Ishikawa (cell line): ENCODE results near the gene TPRX2.

Experiments used
- CEBPB ChIP-seq: IDR thresholded peaks from 2 replicates; pipeline ENCODE4 v1.6.1; 2012
- CREB1 ChIP-seq: IDR thresholded peaks from 2 replicates; pipeline ENCODE4 v1.6.1; 2012; ENCODE audit warnings: low read depth
- EGR1 ChIP-seq: IDR thresholded peaks from 2 replicates; pipeline ENCODE4 v1.6.1; 2012
- EP300 ChIP-seq: IDR thresholded peaks from 2 replicates; pipeline ENCODE4 v1.6.1; 2012; ENCODE audit warnings: borderline replicate concordance
- NFIC ChIP-seq: IDR thresholded peaks from 2 replicates; pipeline ENCODE4 v1.6.1; 2012
- TAF1 ChIP-seq: IDR thresholded peaks from 2 replicates; pipeline ENCODE4 v1.6.1; 2012; ENCODE audit warnings: low read depth, mild to moderate bottlenecking
- TCF12 ChIP-seq: IDR thresholded peaks from 2 replicates; pipeline ENCODE4 v1.6.1; 2012; ENCODE audit warnings: low read depth
- TEAD4 ChIP-seq: IDR thresholded peaks from 2 replicates; pipeline ENCODE4 v1.6.1; 2012
- YY1 ChIP-seq: IDR thresholded peaks from 2 replicates; pipeline ENCODE4 v1.6.1; 2012; ENCODE audit warnings: low read depth
- ZBTB7A ChIP-seq: IDR thresholded peaks from 2 replicates; pipeline ENCODE4 v1.6.1; 2012; ENCODE audit warnings: low read depth
- TF ChIP-seq, protein P1 (sequence below): IDR thresholded peaks from 2 replicates; pipeline ENCODE4 v1.6.1; 2012
- TF ChIP-seq, protein P2 (sequence below): IDR thresholded peaks from 2 replicates; pipeline ENCODE4 v1.6.1; 2012; ENCODE audit warnings: low read depth, mild to moderate bottlenecking
- TF ChIP-seq, protein P3 (sequence below): IDR thresholded peaks from 2 replicates; pipeline ENCODE4 v1.6.1; 2012

DNA sequence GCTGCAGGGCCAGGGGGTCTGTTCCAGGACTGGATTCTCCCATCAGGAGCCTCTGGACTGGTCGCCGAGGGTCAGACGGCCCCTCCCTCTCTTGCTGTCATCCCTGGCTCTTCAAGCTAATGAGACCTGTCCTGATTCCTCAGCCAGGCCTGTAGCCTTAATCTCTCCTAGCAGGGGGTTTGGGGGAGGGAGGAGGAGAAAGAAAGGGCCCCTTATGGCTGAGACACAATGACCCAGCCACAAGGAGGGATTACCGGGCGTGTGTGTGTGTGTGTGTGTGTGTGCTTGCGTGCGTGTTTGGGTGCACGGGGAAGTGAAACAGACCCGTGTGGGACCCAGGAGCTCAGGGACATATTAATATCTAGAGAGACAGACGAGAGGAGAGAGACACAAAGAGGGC is 39.2 kb upstream of the TPRX2 start:
- no peak for TF ChIP-seq CREB1
- no peak for TF ChIP-seq TCF12
- no peak for TF ChIP-seq TEAD4
- no peak for TF ChIP-seq EP300
- TF ChIP-seq CEBPB = no peak
- TF ChIP-seq, protein P1, sequence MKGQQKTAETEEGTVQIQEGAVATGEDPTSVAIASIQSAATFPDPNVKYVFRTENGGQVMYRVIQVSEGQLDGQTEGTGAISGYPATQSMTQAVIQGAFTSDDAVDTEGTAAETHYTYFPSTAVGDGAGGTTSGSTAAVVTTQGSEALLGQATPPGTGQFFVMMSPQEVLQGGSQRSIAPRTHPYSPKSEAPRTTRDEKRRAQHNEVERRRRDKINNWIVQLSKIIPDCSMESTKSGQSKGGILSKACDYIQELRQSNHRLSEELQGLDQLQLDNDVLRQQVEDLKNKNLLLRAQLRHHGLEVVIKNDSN = no peak
- no peak for TF ChIP-seq ZBTB7A
- TF ChIP-seq TAF1 = no peak
- no peak for TF ChIP-seq EGR1
- no peak for TF ChIP-seq NFIC
- TF ChIP-seq, protein P2, sequence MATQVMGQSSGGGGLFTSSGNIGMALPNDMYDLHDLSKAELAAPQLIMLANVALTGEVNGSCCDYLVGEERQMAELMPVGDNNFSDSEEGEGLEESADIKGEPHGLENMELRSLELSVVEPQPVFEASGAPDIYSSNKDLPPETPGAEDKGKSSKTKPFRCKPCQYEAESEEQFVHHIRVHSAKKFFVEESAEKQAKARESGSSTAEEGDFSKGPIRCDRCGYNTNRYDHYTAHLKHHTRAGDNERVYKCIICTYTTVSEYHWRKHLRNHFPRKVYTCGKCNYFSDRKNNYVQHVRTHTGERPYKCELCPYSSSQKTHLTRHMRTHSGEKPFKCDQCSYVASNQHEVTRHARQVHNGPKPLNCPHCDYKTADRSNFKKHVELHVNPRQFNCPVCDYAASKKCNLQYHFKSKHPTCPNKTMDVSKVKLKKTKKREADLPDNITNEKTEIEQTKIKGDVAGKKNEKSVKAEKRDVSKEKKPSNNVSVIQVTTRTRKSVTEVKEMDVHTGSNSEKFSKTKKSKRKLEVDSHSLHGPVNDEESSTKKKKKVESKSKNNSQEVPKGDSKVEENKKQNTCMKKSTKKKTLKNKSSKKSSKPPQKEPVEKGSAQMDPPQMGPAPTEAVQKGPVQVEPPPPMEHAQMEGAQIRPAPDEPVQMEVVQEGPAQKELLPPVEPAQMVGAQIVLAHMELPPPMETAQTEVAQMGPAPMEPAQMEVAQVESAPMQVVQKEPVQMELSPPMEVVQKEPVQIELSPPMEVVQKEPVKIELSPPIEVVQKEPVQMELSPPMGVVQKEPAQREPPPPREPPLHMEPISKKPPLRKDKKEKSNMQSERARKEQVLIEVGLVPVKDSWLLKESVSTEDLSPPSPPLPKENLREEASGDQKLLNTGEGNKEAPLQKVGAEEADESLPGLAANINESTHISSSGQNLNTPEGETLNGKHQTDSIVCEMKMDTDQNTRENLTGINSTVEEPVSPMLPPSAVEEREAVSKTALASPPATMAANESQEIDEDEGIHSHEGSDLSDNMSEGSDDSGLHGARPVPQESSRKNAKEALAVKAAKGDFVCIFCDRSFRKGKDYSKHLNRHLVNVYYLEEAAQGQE = no peak
- TF ChIP-seq YY1 = no peak
- TF ChIP-seq, protein P3, sequence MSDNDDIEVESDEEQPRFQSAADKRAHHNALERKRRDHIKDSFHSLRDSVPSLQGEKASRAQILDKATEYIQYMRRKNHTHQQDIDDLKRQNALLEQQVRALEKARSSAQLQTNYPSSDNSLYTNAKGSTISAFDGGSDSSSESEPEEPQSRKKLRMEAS = no peak
